GM12878 (cell line): ENCODE measurements around the gene PLXNA2.

ENCODE experiments used
- CEBPB ChIP-seq, 2 experiments: fragments of 150-350 bp in 1 of 2; IDR thresholded peaks; 2 replicates each; pipeline ENCODE4 v1.6.1; 2012 to 2014; ENCODE audit warnings: low read depth in 2 of 2, low read length in 2 of 2, borderline replicate concordance in 1 of 2, inconsistent platforms in 1 of 2
- CREB1 ChIP-seq: IDR thresholded peaks from 2 replicates; pipeline ENCODE4 v1.6.1; 2012; ENCODE audit warnings: low read depth, mild to moderate bottlenecking, inconsistent platforms
- GABPA ChIP-seq: IDR thresholded peaks from 2 replicates; pipeline ENCODE4 v1.6.1; 2014; ENCODE audit warnings: antibody characterized with exemption, low read depth, mild to moderate bottlenecking, inconsistent platforms
- NFXL1 ChIP-seq: fragments of 450-650 bp; IDR thresholded peaks from 2 replicates; pipeline ENCODE4 v1.6.1; 2017; ENCODE audit warnings: antibody characterized with exemption, mild to moderate bottlenecking, borderline replicate concordance
- NFYB ChIP-seq: IDR thresholded peaks from 2 replicates; pipeline ENCODE4 v1.6.1; 2011; ENCODE audit warnings: low read depth, mild to moderate bottlenecking, low read length, improper control_type of control experiment, moderate library complexity; ENCODE audit not compliant: insufficient read depth
- POLR2A ChIP-seq: IDR thresholded peaks from 2 replicates; pipeline ENCODE4 v1.6.1; 2011; ENCODE audit warnings: low read depth, mild to moderate bottlenecking, low read length
- POLR2AphosphoS5 ChIP-seq: IDR thresholded peaks from 2 replicates; pipeline ENCODE4 v1.6.1; 2011; ENCODE audit warnings: mild to moderate bottlenecking, low read length, inconsistent platforms
- TAF1 ChIP-seq: IDR thresholded peaks from 2 replicates; pipeline ENCODE4 v1.6.1; 2011; ENCODE audit warnings: mild to moderate bottlenecking, low read depth, low read length, borderline replicate concordance
- TF ChIP-seq, protein P1 (sequence below): IDR thresholded peaks from 2 replicates; pipeline ENCODE4 v1.6.1; 2011; ENCODE audit warnings: low read depth, mild to moderate bottlenecking, low read length, moderate library complexity, borderline replicate concordance; ENCODE audit errors: extremely low read depth
- TF ChIP-seq, protein P2 (sequence below): IDR thresholded peaks from 2 replicates; pipeline ENCODE4 v1.6.1; 2011; ENCODE audit warnings: low read depth, low read length, improper control_type of control experiment, borderline replicate concordance
- TF ChIP-seq, protein P3 (sequence below): IDR thresholded peaks from 2 replicates; pipeline ENCODE4 v1.6.1; 2012; ENCODE audit warnings: improper control_type of control experiment, low read depth, low read length; ENCODE audit not compliant: insufficient replicate concordance
- TF ChIP-seq, protein P4 (sequence below): fragments of 450-650 bp; IDR thresholded peaks from 2 replicates; pipeline ENCODE4 v1.6.1; 2017; ENCODE audit warnings: mild to moderate bottlenecking, moderate library complexity
- TF ChIP-seq, protein P5 (sequence below): IDR thresholded peaks from 2 replicates; pipeline ENCODE4 v1.6.1; 2012; ENCODE audit warnings: low read depth, low read length, improper control_type of control experiment
- TF ChIP-seq, protein P6 (sequence below), 3 experiments: IDR thresholded peaks in 2 of 3; conservative IDR thresholded peaks in 1 of 3; 2 replicates each; pipeline ENCODE4 v1.5.1; 2011; ENCODE audit warnings: low read depth in 3 of 3, low read length in 3 of 3, mild to moderate bottlenecking in 3 of 3, control low read depth in 2 of 3, moderate library complexity in 2 of 3, inconsistent platforms in 1 of 3, mixed read lengths in 1 of 3; ENCODE audit not compliant: control insufficient read depth in 2 of 3, insufficient read depth in 1 of 3; ENCODE audit errors: extremely low read depth in 1 of 3

DNA sequence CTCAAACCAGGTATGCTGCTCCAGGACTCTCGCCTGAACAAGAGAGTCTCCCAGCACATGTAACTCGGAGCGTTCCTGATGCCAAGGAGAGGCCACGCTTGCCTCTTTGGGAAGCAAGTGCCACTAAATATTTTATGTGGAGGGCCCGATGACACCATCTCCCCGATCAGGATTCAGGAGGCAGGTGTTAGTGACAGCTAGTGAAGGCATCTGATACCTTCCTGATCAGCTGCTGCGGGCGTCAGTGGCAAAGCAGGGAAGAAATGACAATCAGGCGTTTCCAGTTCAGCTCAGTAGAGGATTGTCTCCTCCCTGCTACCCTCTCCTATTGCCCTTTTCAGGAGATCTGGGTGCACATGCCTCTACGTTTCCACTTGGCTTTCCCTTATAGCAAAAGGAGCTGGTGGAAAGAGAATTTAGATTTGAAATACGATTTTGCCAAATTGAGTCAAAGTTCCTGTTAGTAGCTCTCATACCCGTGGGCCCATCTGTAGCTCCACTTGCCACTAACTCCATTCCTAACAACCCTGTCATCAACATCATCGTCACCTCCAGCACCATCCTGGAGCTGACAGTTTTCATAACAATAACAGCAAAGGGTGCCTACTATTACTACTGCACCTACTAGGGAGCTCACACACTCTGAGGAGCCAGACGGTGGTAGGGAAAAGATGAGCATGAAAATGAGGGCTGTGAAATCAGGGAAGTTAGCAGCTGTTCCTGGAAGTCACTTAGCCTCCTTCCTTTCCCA, 21.6 kb downstream of the PLXNA2 start:
- TF ChIP-seq POLR2A (no peak), GABPA (no peak), POLR2AphosphoS5 (no peak), NFXL1 (no peak), CEBPB (IDR thresholded peaks at IDR 0.05; ENCODE audit: borderline replicate concordance in 1 of 2, low read depth in 2 of 2, low read length in 2 of 2) (no peak), CREB1 (no peak), NFYB (no peak), TAF1 (no peak)
- TF ChIP-seq, protein P1, sequence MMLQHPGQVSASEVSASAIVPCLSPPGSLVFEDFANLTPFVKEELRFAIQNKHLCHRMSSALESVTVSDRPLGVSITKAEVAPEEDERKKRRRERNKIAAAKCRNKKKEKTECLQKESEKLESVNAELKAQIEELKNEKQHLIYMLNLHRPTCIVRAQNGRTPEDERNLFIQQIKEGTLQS: no peak
- TF ChIP-seq, protein P2, sequence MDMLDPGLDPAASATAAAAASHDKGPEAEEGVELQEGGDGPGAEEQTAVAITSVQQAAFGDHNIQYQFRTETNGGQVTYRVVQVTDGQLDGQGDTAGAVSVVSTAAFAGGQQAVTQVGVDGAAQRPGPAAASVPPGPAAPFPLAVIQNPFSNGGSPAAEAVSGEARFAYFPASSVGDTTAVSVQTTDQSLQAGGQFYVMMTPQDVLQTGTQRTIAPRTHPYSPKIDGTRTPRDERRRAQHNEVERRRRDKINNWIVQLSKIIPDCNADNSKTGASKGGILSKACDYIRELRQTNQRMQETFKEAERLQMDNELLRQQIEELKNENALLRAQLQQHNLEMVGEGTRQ: no peak
- TF ChIP-seq, protein P3, sequence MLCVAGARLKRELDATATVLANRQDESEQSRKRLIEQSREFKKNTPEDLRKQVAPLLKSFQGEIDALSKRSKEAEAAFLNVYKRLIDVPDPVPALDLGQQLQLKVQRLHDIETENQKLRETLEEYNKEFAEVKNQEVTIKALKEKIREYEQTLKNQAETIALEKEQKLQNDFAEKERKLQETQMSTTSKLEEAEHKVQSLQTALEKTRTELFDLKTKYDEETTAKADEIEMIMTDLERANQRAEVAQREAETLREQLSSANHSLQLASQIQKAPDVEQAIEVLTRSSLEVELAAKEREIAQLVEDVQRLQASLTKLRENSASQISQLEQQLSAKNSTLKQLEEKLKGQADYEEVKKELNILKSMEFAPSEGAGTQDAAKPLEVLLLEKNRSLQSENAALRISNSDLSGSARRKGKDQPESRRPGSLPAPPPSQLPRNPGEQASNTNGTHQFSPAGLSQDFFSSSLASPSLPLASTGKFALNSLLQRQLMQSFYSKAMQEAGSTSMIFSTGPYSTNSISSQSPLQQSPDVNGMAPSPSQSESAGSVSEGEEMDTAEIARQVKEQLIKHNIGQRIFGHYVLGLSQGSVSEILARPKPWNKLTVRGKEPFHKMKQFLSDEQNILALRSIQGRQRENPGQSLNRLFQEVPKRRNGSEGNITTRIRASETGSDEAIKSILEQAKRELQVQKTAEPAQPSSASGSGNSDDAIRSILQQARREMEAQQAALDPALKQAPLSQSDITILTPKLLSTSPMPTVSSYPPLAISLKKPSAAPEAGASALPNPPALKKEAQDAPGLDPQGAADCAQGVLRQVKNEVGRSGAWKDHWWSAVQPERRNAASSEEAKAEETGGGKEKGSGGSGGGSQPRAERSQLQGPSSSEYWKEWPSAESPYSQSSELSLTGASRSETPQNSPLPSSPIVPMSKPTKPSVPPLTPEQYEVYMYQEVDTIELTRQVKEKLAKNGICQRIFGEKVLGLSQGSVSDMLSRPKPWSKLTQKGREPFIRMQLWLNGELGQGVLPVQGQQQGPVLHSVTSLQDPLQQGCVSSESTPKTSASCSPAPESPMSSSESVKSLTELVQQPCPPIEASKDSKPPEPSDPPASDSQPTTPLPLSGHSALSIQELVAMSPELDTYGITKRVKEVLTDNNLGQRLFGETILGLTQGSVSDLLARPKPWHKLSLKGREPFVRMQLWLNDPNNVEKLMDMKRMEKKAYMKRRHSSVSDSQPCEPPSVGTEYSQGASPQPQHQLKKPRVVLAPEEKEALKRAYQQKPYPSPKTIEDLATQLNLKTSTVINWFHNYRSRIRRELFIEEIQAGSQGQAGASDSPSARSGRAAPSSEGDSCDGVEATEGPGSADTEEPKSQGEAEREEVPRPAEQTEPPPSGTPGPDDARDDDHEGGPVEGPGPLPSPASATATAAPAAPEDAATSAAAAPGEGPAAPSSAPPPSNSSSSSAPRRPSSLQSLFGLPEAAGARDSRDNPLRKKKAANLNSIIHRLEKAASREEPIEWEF: no peak
- TF ChIP-seq, protein P4, sequence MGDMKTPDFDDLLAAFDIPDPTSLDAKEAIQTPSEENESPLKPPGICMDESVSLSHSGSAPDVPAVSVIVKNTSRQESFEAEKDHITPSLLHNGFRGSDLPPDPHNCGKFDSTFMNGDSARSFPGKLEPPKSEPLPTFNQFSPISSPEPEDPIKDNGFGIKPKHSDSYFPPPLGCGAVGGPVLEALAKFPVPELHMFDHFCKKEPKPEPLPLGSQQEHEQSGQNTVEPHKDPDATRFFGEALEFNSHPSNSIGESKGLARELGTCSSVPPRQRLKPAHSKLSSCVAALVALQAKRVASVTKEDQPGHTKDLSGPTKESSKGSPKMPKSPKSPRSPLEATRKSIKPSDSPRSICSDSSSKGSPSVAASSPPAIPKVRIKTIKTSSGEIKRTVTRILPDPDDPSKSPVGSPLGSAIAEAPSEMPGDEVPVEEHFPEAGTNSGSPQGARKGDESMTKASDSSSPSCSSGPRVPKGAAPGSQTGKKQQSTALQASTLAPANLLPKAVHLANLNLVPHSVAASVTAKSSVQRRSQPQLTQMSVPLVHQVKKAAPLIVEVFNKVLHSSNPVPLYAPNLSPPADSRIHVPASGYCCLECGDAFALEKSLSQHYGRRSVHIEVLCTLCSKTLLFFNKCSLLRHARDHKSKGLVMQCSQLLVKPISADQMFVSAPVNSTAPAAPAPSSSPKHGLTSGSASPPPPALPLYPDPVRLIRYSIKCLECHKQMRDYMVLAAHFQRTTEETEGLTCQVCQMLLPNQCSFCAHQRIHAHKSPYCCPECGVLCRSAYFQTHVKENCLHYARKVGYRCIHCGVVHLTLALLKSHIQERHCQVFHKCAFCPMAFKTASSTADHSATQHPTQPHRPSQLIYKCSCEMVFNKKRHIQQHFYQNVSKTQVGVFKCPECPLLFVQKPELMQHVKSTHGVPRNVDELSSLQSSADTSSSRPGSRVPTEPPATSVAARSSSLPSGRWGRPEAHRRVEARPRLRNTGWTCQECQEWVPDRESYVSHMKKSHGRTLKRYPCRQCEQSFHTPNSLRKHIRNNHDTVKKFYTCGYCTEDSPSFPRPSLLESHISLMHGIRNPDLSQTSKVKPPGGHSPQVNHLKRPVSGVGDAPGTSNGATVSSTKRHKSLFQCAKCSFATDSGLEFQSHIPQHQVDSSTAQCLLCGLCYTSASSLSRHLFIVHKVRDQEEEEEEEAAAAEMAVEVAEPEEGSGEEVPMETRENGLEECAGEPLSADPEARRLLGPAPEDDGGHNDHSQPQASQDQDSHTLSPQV: no peak
- TF ChIP-seq, protein P5, sequence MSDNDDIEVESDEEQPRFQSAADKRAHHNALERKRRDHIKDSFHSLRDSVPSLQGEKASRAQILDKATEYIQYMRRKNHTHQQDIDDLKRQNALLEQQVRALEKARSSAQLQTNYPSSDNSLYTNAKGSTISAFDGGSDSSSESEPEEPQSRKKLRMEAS: no peak
- TF ChIP-seq, protein P6, sequence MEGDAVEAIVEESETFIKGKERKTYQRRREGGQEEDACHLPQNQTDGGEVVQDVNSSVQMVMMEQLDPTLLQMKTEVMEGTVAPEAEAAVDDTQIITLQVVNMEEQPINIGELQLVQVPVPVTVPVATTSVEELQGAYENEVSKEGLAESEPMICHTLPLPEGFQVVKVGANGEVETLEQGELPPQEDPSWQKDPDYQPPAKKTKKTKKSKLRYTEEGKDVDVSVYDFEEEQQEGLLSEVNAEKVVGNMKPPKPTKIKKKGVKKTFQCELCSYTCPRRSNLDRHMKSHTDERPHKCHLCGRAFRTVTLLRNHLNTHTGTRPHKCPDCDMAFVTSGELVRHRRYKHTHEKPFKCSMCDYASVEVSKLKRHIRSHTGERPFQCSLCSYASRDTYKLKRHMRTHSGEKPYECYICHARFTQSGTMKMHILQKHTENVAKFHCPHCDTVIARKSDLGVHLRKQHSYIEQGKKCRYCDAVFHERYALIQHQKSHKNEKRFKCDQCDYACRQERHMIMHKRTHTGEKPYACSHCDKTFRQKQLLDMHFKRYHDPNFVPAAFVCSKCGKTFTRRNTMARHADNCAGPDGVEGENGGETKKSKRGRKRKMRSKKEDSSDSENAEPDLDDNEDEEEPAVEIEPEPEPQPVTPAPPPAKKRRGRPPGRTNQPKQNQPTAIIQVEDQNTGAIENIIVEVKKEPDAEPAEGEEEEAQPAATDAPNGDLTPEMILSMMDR (IDR thresholded peaks at IDR 0.05 in 2 of 3, conservative IDR thresholded peaks at IDR 0.05 in 1 of 3; ENCODE audit: control insufficient read depth in 2 of 3, extremely low read depth in 1 of 3, insufficient read depth in 1 of 3, low read depth in 3 of 3, low read length in 3 of 3): no peak
